Measurements from ENCODE around the gene LACTBL1.

DNA sequence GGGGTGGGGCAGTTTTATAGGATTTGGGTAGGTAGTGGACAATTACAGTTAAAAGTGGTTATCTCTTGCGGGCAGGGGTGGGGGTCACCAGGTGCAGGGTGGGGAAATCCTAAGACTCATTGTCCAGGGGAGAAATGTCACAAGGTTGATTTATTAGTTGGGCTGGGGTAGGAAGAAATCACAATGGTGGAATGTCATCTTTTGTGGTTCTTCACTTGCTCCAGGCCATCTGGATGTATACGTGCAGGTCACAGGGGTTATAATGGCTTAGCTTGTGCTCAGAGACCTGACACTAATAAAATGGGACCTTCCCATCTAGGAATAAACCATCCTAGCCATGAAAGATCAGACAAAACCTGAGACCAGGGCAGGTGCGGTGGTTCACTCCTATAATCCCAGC, 31.4 kb upstream of the LACTBL1 start:
- TF ChIP-seq ZBTB7A (IDR thresholded peaks at IDR 0.05; ENCODE audit: low read depth) (no peak), EP300 (IDR thresholded peaks at IDR 0.05; ENCODE audit: borderline replicate concordance) (no peak), CEBPB (IDR thresholded peaks at IDR 0.05) (no peak), TAF1 (IDR thresholded peaks at IDR 0.05; ENCODE audit: low read depth) (no peak), CREB1 (IDR thresholded peaks at IDR 0.05; ENCODE audit: low read depth) (no peak), FOXM1 (IDR thresholded peaks at IDR 0.05; ENCODE audit: borderline replicate concordance, low read depth) (no peak), RAD21 (IDR thresholded peaks at IDR 0.05; ENCODE audit: low read depth) (no peak), YY1 (IDR thresholded peaks at IDR 0.05; ENCODE audit: low read depth) (no peak)
- TF ChIP-seq, protein P1, sequence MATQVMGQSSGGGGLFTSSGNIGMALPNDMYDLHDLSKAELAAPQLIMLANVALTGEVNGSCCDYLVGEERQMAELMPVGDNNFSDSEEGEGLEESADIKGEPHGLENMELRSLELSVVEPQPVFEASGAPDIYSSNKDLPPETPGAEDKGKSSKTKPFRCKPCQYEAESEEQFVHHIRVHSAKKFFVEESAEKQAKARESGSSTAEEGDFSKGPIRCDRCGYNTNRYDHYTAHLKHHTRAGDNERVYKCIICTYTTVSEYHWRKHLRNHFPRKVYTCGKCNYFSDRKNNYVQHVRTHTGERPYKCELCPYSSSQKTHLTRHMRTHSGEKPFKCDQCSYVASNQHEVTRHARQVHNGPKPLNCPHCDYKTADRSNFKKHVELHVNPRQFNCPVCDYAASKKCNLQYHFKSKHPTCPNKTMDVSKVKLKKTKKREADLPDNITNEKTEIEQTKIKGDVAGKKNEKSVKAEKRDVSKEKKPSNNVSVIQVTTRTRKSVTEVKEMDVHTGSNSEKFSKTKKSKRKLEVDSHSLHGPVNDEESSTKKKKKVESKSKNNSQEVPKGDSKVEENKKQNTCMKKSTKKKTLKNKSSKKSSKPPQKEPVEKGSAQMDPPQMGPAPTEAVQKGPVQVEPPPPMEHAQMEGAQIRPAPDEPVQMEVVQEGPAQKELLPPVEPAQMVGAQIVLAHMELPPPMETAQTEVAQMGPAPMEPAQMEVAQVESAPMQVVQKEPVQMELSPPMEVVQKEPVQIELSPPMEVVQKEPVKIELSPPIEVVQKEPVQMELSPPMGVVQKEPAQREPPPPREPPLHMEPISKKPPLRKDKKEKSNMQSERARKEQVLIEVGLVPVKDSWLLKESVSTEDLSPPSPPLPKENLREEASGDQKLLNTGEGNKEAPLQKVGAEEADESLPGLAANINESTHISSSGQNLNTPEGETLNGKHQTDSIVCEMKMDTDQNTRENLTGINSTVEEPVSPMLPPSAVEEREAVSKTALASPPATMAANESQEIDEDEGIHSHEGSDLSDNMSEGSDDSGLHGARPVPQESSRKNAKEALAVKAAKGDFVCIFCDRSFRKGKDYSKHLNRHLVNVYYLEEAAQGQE (IDR thresholded peaks at IDR 0.05; ENCODE audit: low read depth): no peak
- TF ChIP-seq, protein P2, sequence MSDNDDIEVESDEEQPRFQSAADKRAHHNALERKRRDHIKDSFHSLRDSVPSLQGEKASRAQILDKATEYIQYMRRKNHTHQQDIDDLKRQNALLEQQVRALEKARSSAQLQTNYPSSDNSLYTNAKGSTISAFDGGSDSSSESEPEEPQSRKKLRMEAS (IDR thresholded peaks at IDR 0.05): no peak

Measured in Ishikawa (cell line).